ENCODE data around the gene POLH.

DNA sequence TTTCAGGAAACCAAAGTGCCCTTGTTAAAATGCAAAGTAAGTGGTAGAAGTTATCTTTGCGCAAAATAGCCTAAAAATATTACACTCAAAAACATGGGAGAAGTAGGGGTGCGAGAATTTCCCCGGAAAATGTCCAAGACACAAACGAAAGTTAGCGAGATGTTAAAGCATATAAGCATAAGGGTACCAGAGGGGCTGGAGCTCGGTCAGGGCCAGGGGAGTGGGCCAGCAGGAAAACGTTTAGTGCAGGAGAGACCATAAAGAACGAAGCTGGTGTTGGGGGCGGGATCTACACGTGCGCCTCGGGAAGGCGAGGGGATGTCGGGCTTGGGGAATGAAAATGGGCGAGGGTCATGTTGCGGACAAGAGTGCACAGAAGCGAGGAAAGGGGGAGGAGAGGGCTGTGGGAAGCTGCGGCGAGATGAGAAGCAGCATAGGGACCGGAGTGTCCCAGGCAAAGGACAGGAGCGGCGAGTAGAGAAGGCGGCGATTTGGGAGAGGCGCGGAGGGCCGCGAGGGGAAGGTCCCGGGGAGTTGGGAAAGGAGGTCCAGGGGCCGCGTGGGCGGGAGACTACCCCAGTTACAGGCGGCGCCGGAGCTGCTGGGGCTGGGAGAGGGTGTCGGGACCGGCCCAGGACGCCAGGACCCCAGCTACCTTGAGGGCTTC, 747 bp upstream of the POLH start:
- TF ChIP-seq, protein P1, sequence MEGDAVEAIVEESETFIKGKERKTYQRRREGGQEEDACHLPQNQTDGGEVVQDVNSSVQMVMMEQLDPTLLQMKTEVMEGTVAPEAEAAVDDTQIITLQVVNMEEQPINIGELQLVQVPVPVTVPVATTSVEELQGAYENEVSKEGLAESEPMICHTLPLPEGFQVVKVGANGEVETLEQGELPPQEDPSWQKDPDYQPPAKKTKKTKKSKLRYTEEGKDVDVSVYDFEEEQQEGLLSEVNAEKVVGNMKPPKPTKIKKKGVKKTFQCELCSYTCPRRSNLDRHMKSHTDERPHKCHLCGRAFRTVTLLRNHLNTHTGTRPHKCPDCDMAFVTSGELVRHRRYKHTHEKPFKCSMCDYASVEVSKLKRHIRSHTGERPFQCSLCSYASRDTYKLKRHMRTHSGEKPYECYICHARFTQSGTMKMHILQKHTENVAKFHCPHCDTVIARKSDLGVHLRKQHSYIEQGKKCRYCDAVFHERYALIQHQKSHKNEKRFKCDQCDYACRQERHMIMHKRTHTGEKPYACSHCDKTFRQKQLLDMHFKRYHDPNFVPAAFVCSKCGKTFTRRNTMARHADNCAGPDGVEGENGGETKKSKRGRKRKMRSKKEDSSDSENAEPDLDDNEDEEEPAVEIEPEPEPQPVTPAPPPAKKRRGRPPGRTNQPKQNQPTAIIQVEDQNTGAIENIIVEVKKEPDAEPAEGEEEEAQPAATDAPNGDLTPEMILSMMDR (IDR thresholded peaks at IDR 0.05), result no peak
- TF ChIP-seq POLR2A (IDR thresholded peaks at IDR 0.05) (no peak), POLR2AphosphoS5 (IDR thresholded peaks at IDR 0.05) (no peak), EP300 (IDR thresholded peaks at IDR 0.05) (no peak)
